ENCODE measurements around the gene ADORA2A.

- TF ChIP-seq POLR2A (IDR thresholded peaks at IDR 0.05) (no peak), EP300 (IDR thresholded peaks at IDR 0.05) (no peak)
- TF ChIP-seq, protein P1, sequence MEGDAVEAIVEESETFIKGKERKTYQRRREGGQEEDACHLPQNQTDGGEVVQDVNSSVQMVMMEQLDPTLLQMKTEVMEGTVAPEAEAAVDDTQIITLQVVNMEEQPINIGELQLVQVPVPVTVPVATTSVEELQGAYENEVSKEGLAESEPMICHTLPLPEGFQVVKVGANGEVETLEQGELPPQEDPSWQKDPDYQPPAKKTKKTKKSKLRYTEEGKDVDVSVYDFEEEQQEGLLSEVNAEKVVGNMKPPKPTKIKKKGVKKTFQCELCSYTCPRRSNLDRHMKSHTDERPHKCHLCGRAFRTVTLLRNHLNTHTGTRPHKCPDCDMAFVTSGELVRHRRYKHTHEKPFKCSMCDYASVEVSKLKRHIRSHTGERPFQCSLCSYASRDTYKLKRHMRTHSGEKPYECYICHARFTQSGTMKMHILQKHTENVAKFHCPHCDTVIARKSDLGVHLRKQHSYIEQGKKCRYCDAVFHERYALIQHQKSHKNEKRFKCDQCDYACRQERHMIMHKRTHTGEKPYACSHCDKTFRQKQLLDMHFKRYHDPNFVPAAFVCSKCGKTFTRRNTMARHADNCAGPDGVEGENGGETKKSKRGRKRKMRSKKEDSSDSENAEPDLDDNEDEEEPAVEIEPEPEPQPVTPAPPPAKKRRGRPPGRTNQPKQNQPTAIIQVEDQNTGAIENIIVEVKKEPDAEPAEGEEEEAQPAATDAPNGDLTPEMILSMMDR (IDR thresholded peaks at IDR 0.05) = no peak
These were observed 61.6 kb downstream of the ADORA2A start for GRCh38 chr22:24489011-24489410.

All from ovary (tissue), 3 donors.